WTC11 (cell line): ENCODE data around the gene GATA1. TPM values are rescaled to one million over a fixed set of nuclear protein-coding genes. Genes with fewer than 3 reads are reported as not detected.
"Not testable (repeated sequence)": the region's sequence is repeated elsewhere in the genome, so short reads cannot be mapped to it uniquely, and the experiment has no call there.

ENCODE experiments used
- ATAC-seq: fragments of 200-7000 bp; cut with Tn5 transposase; 2 replicates; pipeline ENCODE4 v1.10.0; 2021; ENCODE audit warnings: mild to moderate bottlenecking, moderate library complexity
- CTCF ChIA-PET: fragments of 300-600 bp; sonication (Branson Sonifier 250); formaldehyde crosslinking; loops from one replicate; lab custom pipeline; 2021; ENCODE audit warnings: antibody characterized with exemption; lab: Charles Lee
- POLR2A ChIA-PET: fragments of 350-600 bp; sonication (Branson Sonifier 250); formaldehyde crosslinking; loops from one replicate; lab custom pipeline; 2021; ENCODE audit warnings: antibody characterized with exemption; lab: Charles Lee
- DNase-seq: peaks from one replicate; pipeline ENCODE4 v3.0.0; 2021; ENCODE audit warnings: low spot score
- H3K27ac Mint-ChIP-seq: 2 replicates; pipeline ENCODE4 v1.8.0; 2021; ENCODE audit warnings: mixed read lengths
- H3K27me3 Mint-ChIP-seq: 2 replicates; pipeline ENCODE4 v1.8.0; 2021; ENCODE audit warnings: low read depth, mild to moderate bottlenecking, moderate library complexity, mixed read lengths
- H3K36me3 Mint-ChIP-seq: 2 replicates; pipeline ENCODE4 v1.8.0; 2021; ENCODE audit warnings: mixed read lengths
- H3K4me1 Mint-ChIP-seq: 2 replicates; pipeline ENCODE4 v1.8.0; 2022; ENCODE audit warnings: mixed read lengths
- H3K4me3 Mint-ChIP-seq: 2 replicates; pipeline ENCODE4 v1.8.0; 2021; ENCODE audit warnings: mild to moderate bottlenecking, moderate library complexity, mixed read lengths
- H3K9me3 Mint-ChIP-seq: 2 replicates; pipeline ENCODE4 v1.8.0; 2021; ENCODE audit warnings: mixed read lengths
- ATF6 ChIP-seq: sonication (generic); formaldehyde crosslinking; IDR thresholded peaks from 2 replicates; pipeline ENCODE4 v1.8.1; 2023; ENCODE audit warnings: mild to moderate bottlenecking, missing genetic modification reagents
- CBFB ChIP-seq: sonication (generic); formaldehyde crosslinking; IDR thresholded peaks from 2 replicates; pipeline ENCODE4 v1.8.1; 2022; ENCODE audit warnings: mild to moderate bottlenecking, low read depth, missing genetic modification reagents
- CDX4 ChIP-seq: fragments of 250-450 bp; sonication (Bioruptor Pico); IDR thresholded peaks from 2 replicates; pipeline ENCODE4 v1.9.0; 2021; ENCODE audit warnings: moderate library complexity, mild to moderate bottlenecking, inconsistent platforms, borderline replicate concordance
- CREB1 ChIP-seq: sonication (generic); formaldehyde crosslinking; IDR thresholded peaks from 2 replicates; pipeline ENCODE4 v1.8.0; 2023; ENCODE audit warnings: mild to moderate bottlenecking, missing genetic modification reagents
- ESRRA ChIP-seq: sonication (generic); formaldehyde crosslinking; IDR thresholded peaks from 2 replicates; pipeline ENCODE4 v1.8.1; 2022; ENCODE audit warnings: mild to moderate bottlenecking, missing genetic modification reagents, borderline replicate concordance
- HMGA2 ChIP-seq: fragments of 250-450 bp; sonication (Bioruptor Pico); IDR thresholded peaks from 2 replicates; pipeline ENCODE4 v1.4.0; 2021; ENCODE audit warnings: mild to moderate bottlenecking, moderate library complexity
- MXD4 ChIP-seq: fragments of 250-450 bp; sonication (Bioruptor Pico); IDR thresholded peaks from 2 replicates; pipeline ENCODE4 v1.8.0; 2021; ENCODE audit warnings: mild to moderate bottlenecking, moderate library complexity, borderline replicate concordance
- SMAD3 ChIP-seq: sonication (generic); formaldehyde crosslinking; IDR thresholded peaks from 2 replicates; pipeline ENCODE4 v1.8.0; 2022; ENCODE audit warnings: missing genetic modification reagents, mild to moderate bottlenecking, borderline replicate concordance
- SMAD4 ChIP-seq: sonication (generic); formaldehyde crosslinking; IDR thresholded peaks from 2 replicates; pipeline ENCODE4 v1.8.0; 2022; ENCODE audit warnings: mild to moderate bottlenecking, missing genetic modification reagents
- TEAD4 ChIP-seq: sonication (generic); formaldehyde crosslinking; IDR thresholded peaks from 2 replicates; pipeline ENCODE4 v1.8.0; 2022; ENCODE audit warnings: mild to moderate bottlenecking, missing genetic modification reagents
- ZNF232 ChIP-seq: sonication (generic); formaldehyde crosslinking; IDR thresholded peaks from 2 replicates; pipeline ENCODE4 v1.8.0; 2022; ENCODE audit warnings: mild to moderate bottlenecking, missing genetic modification reagents
- ZNF532 ChIP-seq: fragments of 250-450 bp; sonication (Bioruptor Pico); IDR thresholded peaks from 2 replicates; pipeline ENCODE4 v1.9.0; 2021; ENCODE audit warnings: mild to moderate bottlenecking, borderline replicate concordance
- total RNA-seq: library from RNA; stranded (reverse); gene quantifications from 3 replicates; pipeline ENCODE4 v1.2.3, GENCODE V29; 2021
- TF ChIP-seq, protein P1 (sequence below): sonication (generic); formaldehyde crosslinking; IDR thresholded peaks from 2 replicates; pipeline ENCODE4 v1.8.1; 2023; ENCODE audit warnings: mild to moderate bottlenecking, missing genetic modification reagents, moderate library complexity

Gene GATA1
- total RNA-seq, 1 experiment from 2014 or later = 0.26 TPM

DNA sequence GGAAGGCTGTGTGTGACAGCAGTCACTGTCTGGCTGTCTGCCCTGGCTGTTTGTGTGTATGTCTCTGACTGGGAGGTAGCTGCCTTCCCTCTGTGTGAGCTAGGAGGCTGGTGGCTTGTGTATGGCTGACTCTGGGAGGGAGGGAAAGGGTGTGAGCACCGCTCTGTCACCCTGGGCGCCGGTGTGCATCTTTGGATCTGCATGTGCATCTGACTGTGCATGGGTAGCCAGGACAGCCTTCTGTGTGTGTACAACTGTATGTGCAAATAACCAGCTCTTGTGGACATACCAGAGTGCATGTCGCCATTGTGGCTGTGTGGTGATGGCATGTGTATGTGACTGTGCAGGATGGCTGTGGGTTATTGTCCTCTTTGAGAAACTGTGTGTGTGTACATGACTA lies 32.5 kb downstream of the GATA1 start (continued):
- TF ChIP-seq ZNF532 (CRISPR knock-in tag) (no peak), ATF6 (CRISPR knock-in tag) (no peak), CBFB (no peak)

DNA sequence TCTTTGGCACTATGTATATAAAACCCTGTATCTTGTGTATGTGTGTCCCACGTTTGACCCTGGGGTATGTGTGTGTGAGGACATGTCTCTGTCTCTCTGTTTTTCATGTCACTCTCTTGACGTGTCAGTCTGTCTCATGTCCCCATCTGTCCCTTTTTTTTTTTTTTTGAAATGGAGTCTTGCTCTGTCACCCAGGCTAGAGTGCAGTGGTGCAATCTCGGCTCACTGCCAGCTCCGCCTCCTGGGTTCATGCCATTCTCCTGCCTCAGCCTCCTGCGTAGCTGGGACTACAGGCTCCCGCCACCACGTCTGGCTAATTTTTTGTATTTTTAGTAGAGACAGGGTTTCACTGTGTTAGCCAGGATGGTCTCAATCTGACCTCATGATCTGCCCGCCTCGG lies 33.0 kb downstream of the GATA1 start:
- H3K27me3 Mint-ChIP-seq, H3K9me3 Mint-ChIP-seq, ATAC-seq, H3K4me1 Mint-ChIP-seq, POLR2A ChIA-PET, CTCF ChIA-PET, H3K4me3 Mint-ChIP-seq, DNase-seq, H3K36me3 Mint-ChIP-seq, H3K27ac Mint-ChIP-seq: not testable (repeated sequence)

- Mint-ChIP-seq H3K27me3 (no peaks in the 10 kb centered on the region), H3K9me3 (no peaks in the 10 kb centered on the region), H3K4me1 (peaks cover 6% of the 10 kb centered on the region), H3K4me3 (no peak overlapping the region), H3K36me3 (peaks cover 9% of the 10 kb centered on the region), H3K27ac (no peak overlapping the region)
- POLR2A ChIA-PET = interaction anchor here (0.5 kb wide), 1 partner anchor 276 kb away, joined by 3 read pairs; no protein-coding TSS in a partner anchor
- peak; percentile 63 for ATAC-seq
- DNase-seq = peak; percentile 18
- TF ChIP-seq CREB1 (no peak), ESRRA (CRISPR knock-in tag) (no peak), TEAD4 (no peak), MXD4 (CRISPR knock-in tag) (no peak), CDX4 (no peak), HMGA2 (CRISPR knock-in tag) (no peak), SMAD4 (no peak)
- TF ChIP-seq, protein P1, sequence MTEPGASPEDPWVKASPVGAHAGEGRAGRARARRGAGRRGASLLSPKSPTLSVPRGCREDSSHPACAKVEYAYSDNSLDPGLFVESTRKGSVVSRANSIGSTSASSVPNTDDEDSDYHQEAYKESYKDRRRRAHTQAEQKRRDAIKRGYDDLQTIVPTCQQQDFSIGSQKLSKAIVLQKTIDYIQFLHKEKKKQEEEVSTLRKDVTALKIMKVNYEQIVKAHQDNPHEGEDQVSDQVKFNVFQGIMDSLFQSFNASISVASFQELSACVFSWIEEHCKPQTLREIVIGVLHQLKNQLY (CRISPR knock-in tag) = no peak
- CTCF ChIA-PET = interaction anchor here (0.6 to 0.9 kb wide), 2 partner anchors 9 to 175 kb away, joined by 3 read pairs; no protein-coding TSS in a partner anchor
Measured at GRCh38 chrX:48823053-48823452, 36.7 kb downstream of the GATA1 start.

GRCh38 chrX:48824066-48824465 lies 37.7 kb downstream of the GATA1 start:
- H3K27me3 Mint-ChIP-seq = no peaks in the 10 kb centered on the region
- no peaks in the 10 kb centered on the region for H3K9me3 Mint-ChIP-seq
- TF ChIP-seq SMAD3 (CRISPR knock-in tag) (no peak), MXD4 (CRISPR knock-in tag) (no peak), ZNF232 (CRISPR knock-in tag) (no peak)
- ChIA-PET POLR2A (no interaction called here), CTCF (no interaction called here)
- no peak overlapping the region for H3K4me3 Mint-ChIP-seq
- no peak overlapping the region for H3K27ac Mint-ChIP-seq
- DNase-seq (no peak), ATAC-seq (no peak)
- peaks cover 9% of the 10 kb centered on the region for H3K36me3 Mint-ChIP-seq
- peaks cover 11% of the 10 kb centered on the region for H3K4me1 Mint-ChIP-seq
